ENCODE results near the gene DEGS2.
"Not testable (repeated sequence)": the region's sequence is repeated elsewhere in the genome, so short reads cannot be mapped to it uniquely, and the experiment has no call there.

Gene DEGS2

GRCh38 chr14:100159094-100159864 lies at the start of gene DEGS2:
Gene DEGS2 (minus strand): TSS chr14:100159645. CDS start chr14:100159587, 58 bp downstream.
- peaks cover 28% of the 10 kb centered on the region for H3K27me3 Mint-ChIP-seq
- peaks cover 4% of the 10 kb centered on the region for H3K36me3 Mint-ChIP-seq (ENCODE audit: insufficient read depth)

DNA sequence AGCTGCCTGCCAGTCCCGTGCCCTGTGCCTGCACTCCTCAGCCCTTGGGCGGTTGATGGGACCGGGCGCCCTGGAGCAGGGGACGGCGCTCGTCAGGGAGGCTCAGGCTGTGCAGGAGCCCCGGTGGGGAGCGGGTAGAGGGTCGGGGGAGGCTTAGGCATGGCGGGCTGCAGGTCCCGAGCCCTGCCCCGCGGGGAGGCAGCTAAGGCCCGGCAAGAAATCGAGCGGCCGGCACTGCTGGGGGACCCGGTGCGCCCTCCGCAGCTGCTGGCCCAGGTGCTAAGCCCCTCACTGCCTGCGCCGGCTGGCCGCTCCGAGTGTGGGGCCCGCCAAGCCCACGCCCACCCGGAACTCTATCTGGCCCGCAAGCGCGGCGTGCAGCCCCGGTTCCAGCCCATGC lies 48.7 kb upstream of the DEGS2 start:
- not testable (repeated sequence) for H3K4me3 Mint-ChIP-seq; H3K36me3 Mint-ChIP-seq (ENCODE audit: insufficient read depth); H3K27me3 Mint-ChIP-seq; ATAC-seq (replicated peaks; ENCODE audit: extremely low read depth, poor library complexity, severe bottlenecking); DNase-seq (ENCODE audit: low spot score in 2 of 2); H3K27ac Mint-ChIP-seq (ENCODE audit: low read depth); H3K9me3 Mint-ChIP-seq
- peaks cover 13% of the 10 kb centered on the region for H3K4me1 Mint-ChIP-seq

More at GRCh38 chr14:100159094-100159864, at the start of gene DEGS2:
- no peak for DNase-seq (ENCODE audit: low spot score in 2 of 2)
- Mint-ChIP-seq H3K9me3 (peaks cover 6% of the 10 kb centered on the region), H3K27ac (ENCODE audit: low read depth) (no peak within 1 kb of the TSS), H3K4me3 (peak within 1 kb of the TSS; percentile 57), H3K4me1 (no peaks in the 10 kb centered on the region)
- ATAC-seq (replicated peaks; ENCODE audit: extremely low read depth, poor library complexity, severe bottlenecking), result peak; percentile 74

DNA sequence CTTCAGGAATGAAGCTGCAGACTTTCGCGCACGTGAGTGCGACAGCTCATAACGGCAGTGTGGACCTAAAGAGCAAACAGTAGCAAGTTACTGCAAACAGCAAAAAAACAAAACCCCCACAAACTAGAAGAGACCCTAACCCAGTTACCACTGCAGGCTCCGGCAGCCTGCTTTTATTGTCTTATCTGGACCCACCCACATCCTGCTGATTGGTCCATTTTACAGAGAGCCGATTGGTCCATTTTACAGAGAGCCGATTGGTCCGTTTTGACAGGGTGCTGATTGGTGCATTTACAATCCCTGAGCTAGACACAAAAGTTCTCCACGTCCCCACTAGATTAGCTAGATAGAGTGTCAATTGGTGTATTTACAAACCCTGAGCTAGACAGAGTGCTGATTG lies 48.1 kb upstream of the DEGS2 start:
- H3K9me3 Mint-ChIP-seq; H3K4me1 Mint-ChIP-seq; ATAC-seq (replicated peaks; ENCODE audit: extremely low read depth, poor library complexity, severe bottlenecking); H3K4me3 Mint-ChIP-seq; H3K27me3 Mint-ChIP-seq; DNase-seq (ENCODE audit: low spot score in 2 of 2); H3K36me3 Mint-ChIP-seq (ENCODE audit: insufficient read depth); H3K27ac Mint-ChIP-seq (ENCODE audit: low read depth): not testable (repeated sequence)

- H3K9me3 Mint-ChIP-seq; H3K4me3 Mint-ChIP-seq; ATAC-seq (replicated peaks; ENCODE audit: extremely low read depth, poor library complexity, severe bottlenecking); H3K27me3 Mint-ChIP-seq; DNase-seq (ENCODE audit: low spot score in 2 of 2); H3K36me3 Mint-ChIP-seq (ENCODE audit: insufficient read depth); H3K27ac Mint-ChIP-seq (ENCODE audit: low read depth); H3K4me1 Mint-ChIP-seq: not testable (repeated sequence)
These were observed 45.4 kb upstream of the DEGS2 start for GRCh38 chr14:100204835-100205167.

DNA sequence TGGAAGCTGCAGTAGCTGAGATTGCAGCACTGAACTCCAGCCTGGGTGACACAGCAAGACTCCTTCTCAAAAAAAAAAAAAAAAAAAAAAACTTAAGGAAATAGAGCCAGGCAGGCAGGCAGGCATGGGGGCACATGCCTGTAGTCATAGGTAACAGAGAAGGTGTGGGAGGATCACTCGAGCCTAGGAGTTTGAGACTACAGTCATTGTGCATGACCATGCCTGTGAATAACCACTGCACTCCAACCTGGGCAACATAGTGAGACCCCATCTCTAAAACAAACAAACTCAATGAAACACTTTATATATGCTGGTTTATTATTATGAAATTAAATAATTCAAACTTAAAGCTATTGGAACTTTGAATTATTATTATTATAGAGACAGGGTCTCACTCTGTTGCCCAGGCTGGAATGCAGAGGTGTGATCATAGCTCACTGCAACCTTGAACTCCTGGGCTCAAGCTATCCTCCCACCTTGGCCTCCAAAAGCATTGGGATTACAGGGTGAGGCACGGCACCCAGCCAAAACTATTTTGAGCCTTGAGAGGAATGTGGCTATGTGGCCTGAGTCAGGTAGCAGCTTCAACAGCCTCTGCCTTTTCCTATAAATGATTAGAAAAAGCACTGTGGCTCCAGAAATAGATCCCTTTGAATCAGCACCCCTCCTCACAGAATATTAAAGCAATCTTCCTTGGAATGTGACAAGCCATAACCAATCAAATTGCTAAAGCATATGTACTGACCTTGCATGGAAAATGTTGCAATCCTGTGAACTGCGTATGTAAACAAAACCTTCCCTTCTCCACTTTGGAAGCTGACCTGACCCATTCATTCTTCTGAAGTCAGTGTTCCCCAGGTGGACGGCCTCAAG lies 44.8 kb upstream of the DEGS2 start:
- Mint-ChIP-seq H3K9me3 (no peaks in the 10 kb centered on the region), H3K36me3 (ENCODE audit: insufficient read depth) (no peaks in the 10 kb centered on the region), H3K4me3 (no peak overlapping the region), H3K27me3 (peaks cover 6% of the 10 kb centered on the region), H3K27ac (ENCODE audit: low read depth) (no peak overlapping the region), H3K4me1 (no peaks in the 10 kb centered on the region)
- DNase-seq (ENCODE audit: low spot score in 2 of 2) (no peak), ATAC-seq (replicated peaks; ENCODE audit: extremely low read depth, poor library complexity, severe bottlenecking) (no peak)

DNA sequence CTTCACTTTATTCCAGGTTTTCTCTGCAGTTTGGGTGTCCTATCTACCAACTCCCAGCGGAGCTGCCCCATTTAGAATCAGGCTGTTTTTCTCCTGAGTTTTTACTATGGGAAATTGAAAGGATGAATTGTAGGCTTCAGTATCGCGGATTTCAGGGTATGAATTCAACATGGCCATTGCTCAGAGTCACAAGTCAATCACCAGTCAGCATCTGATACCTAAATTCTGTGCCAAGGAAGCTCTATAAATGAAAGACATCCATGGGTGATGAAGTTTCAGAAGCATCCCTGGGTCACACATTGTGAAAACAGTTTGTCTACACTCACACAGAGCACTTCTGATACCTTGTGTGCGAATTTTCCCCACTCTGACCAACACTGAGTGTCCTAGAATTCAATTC lies 43.7 kb upstream of the DEGS2 start:
- H3K27ac Mint-ChIP-seq (ENCODE audit: low read depth), result no peak overlapping the region
- ATAC-seq (replicated peaks; ENCODE audit: extremely low read depth, poor library complexity, severe bottlenecking), result no peak
- H3K9me3 Mint-ChIP-seq, result no peaks in the 10 kb centered on the region
- H3K4me1 Mint-ChIP-seq, result no peaks in the 10 kb centered on the region
- peaks cover 6% of the 10 kb centered on the region for H3K27me3 Mint-ChIP-seq
- DNase-seq (ENCODE audit: low spot score in 2 of 2), result no peak
- no peaks in the 10 kb centered on the region for H3K36me3 Mint-ChIP-seq (ENCODE audit: insufficient read depth)
- no peak overlapping the region for H3K4me3 Mint-ChIP-seq

- DNase-seq (ENCODE audit: low spot score in 2 of 2) (no peak), ATAC-seq (replicated peaks; ENCODE audit: extremely low read depth, poor library complexity, severe bottlenecking) (no peak)
- H3K9me3 Mint-ChIP-seq, result no peaks in the 10 kb centered on the region
- H3K36me3 Mint-ChIP-seq (ENCODE audit: insufficient read depth), result no peaks in the 10 kb centered on the region
- no peaks in the 10 kb centered on the region for H3K4me1 Mint-ChIP-seq
- no peak overlapping the region for H3K4me3 Mint-ChIP-seq
- no peak overlapping the region for H3K27ac Mint-ChIP-seq (ENCODE audit: low read depth)
- H3K27me3 Mint-ChIP-seq, result peaks cover 6% of the 10 kb centered on the region
These were observed 43.3 kb upstream of the DEGS2 start for GRCh38 chr14:100202712-100203111.

- H3K27ac Mint-ChIP-seq (ENCODE audit: low read depth), result no peak overlapping the region
- DNase-seq (ENCODE audit: low spot score in 2 of 2) (no peak), ATAC-seq (replicated peaks; ENCODE audit: extremely low read depth, poor library complexity, severe bottlenecking) (no peak)
- peaks cover 6% of the 10 kb centered on the region for H3K27me3 Mint-ChIP-seq
- H3K4me3 Mint-ChIP-seq, result no peak overlapping the region
- H3K4me1 Mint-ChIP-seq, result no peaks in the 10 kb centered on the region
- no peaks in the 10 kb centered on the region for H3K36me3 Mint-ChIP-seq (ENCODE audit: insufficient read depth)
- no peaks in the 10 kb centered on the region for H3K9me3 Mint-ChIP-seq
These were observed 42.3 kb upstream of the DEGS2 start for GRCh38 chr14:100201701-100202100.

GRCh38 chr14:100200311-100200710 lies 40.9 kb upstream of the DEGS2 start:
- H3K27ac Mint-ChIP-seq (ENCODE audit: low read depth), result no peak overlapping the region
- no peak for ATAC-seq (replicated peaks; ENCODE audit: extremely low read depth, poor library complexity, severe bottlenecking)
- peaks cover 6% of the 10 kb centered on the region for H3K27me3 Mint-ChIP-seq
- no peak overlapping the region for H3K4me3 Mint-ChIP-seq
- H3K36me3 Mint-ChIP-seq (ENCODE audit: insufficient read depth), result no peaks in the 10 kb centered on the region
- no peaks in the 10 kb centered on the region for H3K4me1 Mint-ChIP-seq
- no peak for DNase-seq (ENCODE audit: low spot score in 2 of 2)
- H3K9me3 Mint-ChIP-seq, result no peaks in the 10 kb centered on the region

DNA sequence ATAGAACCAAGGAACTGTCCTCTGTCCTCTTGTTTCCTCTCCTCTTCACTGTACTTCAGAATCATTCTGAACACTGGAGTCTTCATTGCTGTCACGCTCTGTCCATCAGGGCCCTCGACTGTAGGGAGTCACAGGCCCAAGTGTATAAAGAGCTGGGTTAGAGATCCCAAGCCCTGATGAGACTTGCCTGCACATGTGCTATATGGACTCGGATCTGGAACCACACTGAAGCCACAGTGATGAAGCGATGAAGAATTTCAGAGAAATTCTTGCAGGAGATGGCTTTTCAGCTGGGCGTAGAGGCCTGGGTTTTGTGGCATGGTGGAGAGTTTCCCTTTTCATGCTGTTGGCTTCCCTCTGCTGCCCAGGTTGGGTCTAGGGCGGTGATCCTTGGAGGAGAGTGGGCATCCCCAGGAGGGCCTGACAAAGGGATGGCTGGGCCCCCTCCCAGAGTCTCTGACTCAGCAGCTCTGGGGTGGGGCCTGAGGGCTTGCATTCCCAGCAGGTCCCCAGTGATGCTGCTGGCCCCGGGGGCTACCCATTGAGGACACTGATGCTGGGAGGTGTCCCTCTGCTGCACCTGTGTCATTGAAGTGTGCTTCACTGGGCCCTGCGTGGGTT lies 39.9 kb upstream of the DEGS2 start:
- Mint-ChIP-seq H3K9me3 (no peaks in the 10 kb centered on the region), H3K27me3 (peaks cover 6% of the 10 kb centered on the region), H3K36me3 (ENCODE audit: insufficient read depth) (no peaks in the 10 kb centered on the region), H3K4me1 (no peaks in the 10 kb centered on the region), H3K27ac (ENCODE audit: low read depth) (no peak overlapping the region), H3K4me3 (no peak overlapping the region)
- ATAC-seq (replicated peaks; ENCODE audit: extremely low read depth, poor library complexity, severe bottlenecking) (no peak), DNase-seq (ENCODE audit: low spot score in 2 of 2) (no peak)

- Mint-ChIP-seq H3K9me3 (no peaks in the 10 kb centered on the region), H3K27me3 (no peaks in the 10 kb centered on the region), H3K27ac (ENCODE audit: low read depth) (peak overlapping the region; percentile 85), H3K36me3 (ENCODE audit: insufficient read depth) (peaks cover 5% of the 10 kb centered on the region), H3K4me3 (peak overlapping the region; percentile 51), H3K4me1 (peaks cover 12% of the 10 kb centered on the region)
- DNase-seq (ENCODE audit: low spot score in 2 of 2), result no peak
- no peak for ATAC-seq (replicated peaks; ENCODE audit: extremely low read depth, poor library complexity, severe bottlenecking)
These were observed 34.2 kb upstream of the DEGS2 start for GRCh38 chr14:100193417-100194357.
